Middle frontal gyrus (tissue), 1 donor: ENCODE data around the gene PRDM10.
"Not testable (repeated sequence)": the region's sequence is repeated elsewhere in the genome, so short reads cannot be mapped to it uniquely, and the experiment has no call there.

ENCODE experiments used
- DNase-seq: peaks from one replicate; pipeline ENCODE4 v3.0.0-alpha.2; 2015; ENCODE audit warnings: low spot score; ENCODE audit errors: extremely low spot score

PRDM10 gene

GRCh38 chr11:129895126-129896041 is 107.3 kb downstream of the PRDM10 start, which contains the start of gene NFRKB:
Gene NFRKB (minus strand): TSS chr11:129895578. CDS start chr11:129892849, 2,729 bp downstream.
- peak; percentile 48 for DNase-seq

- DNase-seq = no peak
These were observed 108.1 kb downstream of the PRDM10 start for GRCh38 chr11:129894278-129895125.

GRCh38 chr11:129888451-129888850 is 114.2 kb downstream of the PRDM10 start:
- no peak for DNase-seq

GRCh38 chr11:129885381-129885780 is 117.3 kb downstream of the PRDM10 start:
- no peak for DNase-seq

GRCh38 chr11:129884581-129884980 is 118.1 kb downstream of the PRDM10 start:
- no peak for DNase-seq

GRCh38 chr11:129881570-129882170 is 121.0 kb downstream of the PRDM10 start:
- DNase-seq = no peak

- DNase-seq = no peak
These were observed 122.3 kb downstream of the PRDM10 start for GRCh38 chr11:129880311-129880710.

- no peak for DNase-seq
These were observed 130.7 kb downstream of the PRDM10 start for GRCh38 chr11:129871914-129872313.

- DNase-seq = not testable (repeated sequence)
These were observed 134.0 kb downstream of the PRDM10 start for GRCh38 chr11:129868626-129869025.

- no peak for DNase-seq
These were observed 136.3 kb downstream of the PRDM10 start for GRCh38 chr11:129866311-129866710.

- no peak for DNase-seq
These were observed 136.9 kb downstream of the PRDM10 start for GRCh38 chr11:129865701-129866100.

GRCh38 chr11:129864811-129865210 is 137.8 kb downstream of the PRDM10 start:
- no peak for DNase-seq

- no peak for DNase-seq
These were observed 140.7 kb downstream of the PRDM10 start for GRCh38 chr11:129861702-129862522.

GRCh38 chr11:129856036-129856435 is 146.6 kb downstream of the PRDM10 start:
- no peak for DNase-seq

GRCh38 chr11:129855086-129855485 is 147.5 kb downstream of the PRDM10 start:
- DNase-seq = no peak

GRCh38 chr11:129854232-129854805 is 148.3 kb downstream of the PRDM10 start:
- DNase-seq = no peak

- no peak for DNase-seq
These were observed 149.0 kb downstream of the PRDM10 start for GRCh38 chr11:129853518-129854231.

- DNase-seq = no peak
These were observed 150.4 kb downstream of the PRDM10 start for GRCh38 chr11:129852125-129852740.
